Kidney (tissue), 14 donors: ENCODE measurements around the gene CUBN. TPM values are rescaled to one million over a fixed set of nuclear protein-coding genes. Genes with fewer than 3 reads are reported as not detected.

Experiments used
- DNase-seq, 5 donors: peaks; one replicate each; pipeline ENCODE4 v3.0.0-alpha.2; 2013 to 2020
- FAIRE-seq: peaks from 2 replicates; lab custom pipeline; 2012; peaks lifted over from hg19 to GRCh38; lab: Jason Lieb, UNC
- H3K27ac ChIP-seq, 2 donors: one replicate each; pipeline ENCODE4 v1.7.0; 2013; ENCODE audit warnings: low read depth in 2 of 2, low read length in 2 of 2, inconsistent platforms in 1 of 2
- H3K27me3 ChIP-seq: one replicate; pipeline ENCODE4 v1.7.1; 2013; ENCODE audit warnings: low read length, inconsistent platforms; ENCODE audit not compliant: control insufficient read depth, insufficient read depth
- H3K36me3 ChIP-seq, 3 donors: one replicate each; pipeline versions ENCODE4 v1.7.0 to v1.7.1; 2013; ENCODE audit warnings: low read length in 3 of 3, control low read depth in 1 of 3, inconsistent platforms in 1 of 3; ENCODE audit not compliant: insufficient read depth in 3 of 3, control insufficient read depth in 2 of 3
- H3K4me1 ChIP-seq, 3 donors: one replicate each; pipeline versions ENCODE4 v1.7.0 to v1.7.1; 2013; ENCODE audit warnings: low read length in 3 of 3, inconsistent platforms in 1 of 3, low read depth in 1 of 3; ENCODE audit not compliant: control insufficient read depth in 2 of 3, insufficient read depth in 2 of 3
- H3K4me3 ChIP-seq, 3 donors: one replicate each; pipeline versions ENCODE4 v1.7.0 to v1.8.1; 2013; ENCODE audit warnings: low read length in 3 of 3, control low read depth in 1 of 3, inconsistent platforms in 1 of 3
- H3K9ac ChIP-seq, 3 donors: one replicate each; pipeline versions ENCODE4 v1.7.0 to v1.7.1; 2013; ENCODE audit warnings: low read length in 3 of 3, control low read depth in 1 of 3, inconsistent platforms in 1 of 3
- H3K9me3 ChIP-seq, 3 donors: one replicate each; pipeline versions ENCODE4 v1.7.0 to v1.7.1; 2013; ENCODE audit warnings: low read length in 3 of 3, control low read depth in 1 of 3, inconsistent platforms in 1 of 3; ENCODE audit not compliant: control insufficient read depth in 2 of 3, insufficient read depth in 1 of 3
- CTCF ChIP-seq: IDR thresholded peaks from 3 replicates; pipeline ENCODE4 v1.5.1; 2012; ENCODE audit warnings: mild to moderate bottlenecking, moderate library complexity, borderline replicate concordance; ENCODE audit not compliant: insufficient read depth; ENCODE audit errors: extremely low read depth
- intact Hi-C: fragments of 100-400 bp; cut with DNase I; formaldehyde crosslinking; loops from one replicate; pipeline ENCODE4 v1.11.1; 2022
- polyA plus RNA-seq: library from polyadenylated mRNA; stranded (reverse); fragments of 350-450 nt; fragmentation: Illumina TruSeq; extraction: RNeasy Lipid Tissue Mini Kit (QIAGEN cat#74804); gene quantifications from one replicate; pipeline ENCODE4 v1.2.3, GENCODE V29; 2014; ENCODE audit warnings: low read depth, low replicate concordance; ENCODE audit not compliant: insufficient read depth
- total RNA-seq: library from RNA; stranded (reverse); fragmentation: NEBNext Ultra II Directional; extraction: Animal tissue kit (Norgen Biotek cat#: 25700); gene quantifications from one replicate; pipeline ENCODE4 v1.2.1, GENCODE V29; 2021
- donor health status: control.
- donor health status: control.
- donor health status: control.
- donor health status: control.
- donor health status: control.
- donor health status: DM: yes; HTN: yes; CAD: no.
- donor health status: Normal renal cell carcinoma (clear cell type).

CUBN gene
- total and polyA plus RNA-seq, 2 donors from 2014 or later = 14.8 to 31.6 TPM

DNA sequence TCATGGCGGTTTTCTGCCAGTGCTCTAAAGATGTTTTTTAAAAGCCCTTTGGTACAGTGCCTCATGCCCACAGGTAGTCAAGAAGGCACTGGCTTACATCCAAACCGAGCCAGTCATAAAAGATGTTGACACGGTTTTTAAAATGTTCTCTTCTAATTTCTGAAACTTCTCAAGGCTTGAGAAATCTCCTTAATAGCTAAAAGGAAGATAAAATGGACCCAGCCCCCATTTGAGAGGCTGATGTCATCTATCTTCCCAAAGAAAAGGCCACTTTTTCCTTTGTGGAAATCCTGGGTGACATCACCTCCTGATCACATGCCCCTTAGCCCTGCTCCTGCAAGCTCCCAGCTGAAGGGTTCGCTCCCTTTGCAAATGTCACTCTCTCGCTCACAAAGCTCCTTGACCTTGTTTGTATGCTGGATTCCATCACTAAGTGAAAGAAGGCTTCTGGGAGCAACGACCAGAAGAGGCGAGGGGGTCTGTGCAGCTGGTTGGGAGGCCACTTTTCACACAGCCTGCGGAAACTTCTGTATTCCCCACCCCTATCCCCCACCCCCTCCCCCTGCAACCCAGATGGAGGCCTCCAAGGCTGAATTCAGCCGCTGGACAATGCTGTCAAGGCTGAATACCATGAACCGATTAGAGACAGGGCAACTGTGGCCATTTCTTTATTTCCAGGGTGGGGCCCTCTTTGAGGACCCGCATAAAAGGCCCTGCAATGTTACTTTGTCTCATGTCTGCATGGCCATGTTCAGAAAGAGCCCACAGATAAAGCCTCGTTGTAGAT lies 122.8 kb downstream of the CUBN start:
- H3K27ac ChIP-seq = peak overlapping the region in 1 of 2 donors; percentile 30
- no peaks in the 10 kb centered on the region for H3K27me3 ChIP-seq
- DNase-seq (peak in 1 of 5 donors; percentile 42), FAIRE-seq (no peak)
- no peaks in the 10 kb centered on the region for H3K9me3 ChIP-seq
- TF ChIP-seq CTCF = no peak
- no peak overlapping the region for H3K9ac ChIP-seq
- peaks cover 0 to 4% (median 2%) of the 10 kb centered on the region in 3 donors for H3K36me3 ChIP-seq
- H3K4me3 ChIP-seq = no peak overlapping the region
- intact Hi-C loops = no loop called here
- peaks cover 0 to 5% (median 0%) of the 10 kb centered on the region in 3 donors for H3K4me1 ChIP-seq

DNA sequence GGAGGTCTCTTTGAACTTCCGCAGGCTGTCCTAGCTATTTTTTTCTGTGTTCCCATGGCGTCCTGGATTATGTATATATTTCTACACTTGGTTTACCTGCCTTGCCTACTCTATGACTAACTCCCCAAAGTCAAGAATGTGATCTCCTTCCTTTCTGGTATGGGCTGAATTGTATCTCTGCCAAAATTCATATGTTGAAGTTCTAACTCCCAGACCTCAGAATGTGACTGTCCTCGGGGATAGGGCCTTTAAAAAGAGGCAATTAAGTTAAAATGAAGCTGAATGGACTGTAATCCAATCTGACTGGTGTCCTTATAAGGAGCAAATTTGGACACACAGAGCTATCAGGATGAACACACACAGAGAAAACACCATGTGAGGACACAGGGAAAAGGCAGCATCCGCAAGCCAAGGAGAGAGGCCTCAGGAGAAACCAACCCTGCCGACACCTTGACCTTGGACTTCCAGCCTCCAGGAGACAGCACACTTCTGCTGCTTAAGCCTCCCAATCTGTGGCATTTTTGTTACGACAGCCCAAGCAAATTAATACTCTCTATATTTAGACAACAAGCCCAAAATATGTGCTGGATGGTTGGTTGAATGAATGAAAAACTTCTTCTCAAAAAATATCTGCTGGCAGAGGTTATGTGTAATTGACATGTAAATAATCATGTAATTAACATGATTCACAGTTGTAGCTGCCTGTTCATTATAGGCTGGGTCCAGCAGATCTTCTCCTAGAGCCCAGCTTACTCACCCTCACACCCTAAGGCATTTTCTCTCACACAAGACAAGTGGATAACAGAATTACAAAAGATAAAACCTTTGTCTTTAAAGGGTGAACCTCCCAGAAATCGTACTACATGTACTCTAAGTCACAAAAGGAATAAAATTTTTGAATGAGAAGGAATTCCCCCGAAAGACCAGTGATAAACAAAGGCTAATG lies 123.7 kb downstream of the CUBN start:
- Histone ChIP-seq H3K4me3 (no peak overlapping the region), H3K27ac (no peak overlapping the region), H3K36me3 (peaks cover 0 to 2% (median 0%) of the 10 kb centered on the region in 3 donors), H3K9ac (no peak overlapping the region), H3K9me3 (no peaks in the 10 kb centered on the region), H3K4me1 (peaks cover 0 to 5% (median 0%) of the 10 kb centered on the region in 3 donors), H3K27me3 (no peaks in the 10 kb centered on the region)
- DNase-seq (no peak), FAIRE-seq (no peak)
- no peak for TF ChIP-seq CTCF
- intact Hi-C loops = no loop called here

GRCh38 chr10:17004801-17005380 lies 124.7 kb downstream of the CUBN start:
- Histone ChIP-seq H3K4me3 (no peak overlapping the region), H3K4me1 (peaks cover 0 to 5% (median 0%) of the 10 kb centered on the region in 3 donors), H3K27ac (no peak overlapping the region), H3K9ac (no peak overlapping the region), H3K27me3 (no peaks in the 10 kb centered on the region), H3K9me3 (no peaks in the 10 kb centered on the region), H3K36me3 (no peaks in the 10 kb centered on the region)
- intact Hi-C loops = no loop called here
- FAIRE-seq = no peak
- TF ChIP-seq CTCF = no peak
- DNase-seq = no peak
